ENCODE results near the gene STOM. TPM values are rescaled to one million over a fixed set of nuclear protein-coding genes. Genes with fewer than 3 reads are reported as not detected.

STOM gene
- total RNA-seq, 1 donor from 2014 or later = 65.5 TPM

Other genes starting within 250 kb of the STOM start
- 87.2 TPM for gene RAB14, start 168.4 kb downstream of the STOM start, total RNA-seq
- 270 TPM for gene GSN, start 102.1 kb downstream of the STOM start, total RNA-seq
- gene GGTA1, start 129.6 kb upstream of the STOM start, total RNA-seq = 7.1 TPM

Data from esophagus mucosa (tissue), 1 donor.